Prostate gland (tissue), 2 donors: ENCODE measurements around the gene ZMYND19. TPM values are rescaled to one million over a fixed set of nuclear protein-coding genes. Genes with fewer than 3 reads are reported as not detected.
"Not testable (repeated sequence)": the region's sequence is repeated elsewhere in the genome, so short reads cannot be mapped to it uniquely, and the experiment has no call there.

Source experiments
- DNase-seq: peaks from one replicate; pipeline ENCODE4 v3.0.0-alpha.2; 2019; ENCODE audit warnings: low spot score
- H3K27ac ChIP-seq, 2 donors: fragments of 200-600 bp; sonication (generic); 2 replicates each; pipeline ENCODE4 v1.5.1; 2017 to 2019
- H3K27me3 ChIP-seq: fragments of 200-600 bp; sonication (generic); replicated peaks from 2 replicates; pipeline ENCODE4 v1.5.1; 2019; ENCODE audit not compliant: insufficient read depth
- H3K36me3 ChIP-seq, 2 donors: fragments of 200-600 bp; sonication (generic); 1 replicate in 1 of 2; 2 replicates in 1 of 2; pipeline versions ENCODE4 v1.5.1 to v1.8.1; 2017 to 2019
- H3K4me1 ChIP-seq: fragments of 200-600 bp; sonication (generic); replicated peaks from 2 replicates; pipeline ENCODE4 v1.5.1; 2019
- H3K4me3 ChIP-seq, 2 donors: fragments of 200-600 bp; sonication (generic); 2 replicates each; pipeline ENCODE4 v1.5.1; 2017 to 2019
- H3K9me3 ChIP-seq: fragments of 200-600 bp; sonication (generic); 2 replicates; pipeline ENCODE4 v1.5.1; 2017
- CTCF ChIP-seq, 4 experiments: fragments of 200-600 bp in 2 of 4; fragments of 450-650 bp in 2 of 4; sonication (generic) in 2 of 4; IDR thresholded peaks; 1 replicate in 3 of 4; 2 replicates in 1 of 4; pipeline ENCODE4 v1.5.1; 2016 to 2019; ENCODE audit warnings: antibody characterized with exemption in 4 of 4, mild to moderate bottlenecking in 2 of 4, moderate library complexity in 2 of 4
- POLR2A ChIP-seq: fragments of 450-650 bp; IDR thresholded peaks from one replicate; pipeline ENCODE4 v1.6.1; 2016; ENCODE audit warnings: antibody characterized with exemption, mild to moderate bottlenecking
- POLR2AphosphoS5 ChIP-seq: sonication (generic); formaldehyde crosslinking; IDR thresholded peaks from one replicate; pipeline ENCODE4 v1.6.1; 2017; ENCODE audit warnings: antibody characterized with exemption
- WGBS: methylation state at CpG from one replicate; pipeline ENCODE4 v1.1.5; 2018; 5-methylcytosine and 5-hydroxymethylcytosine counted together
- intact Hi-C: fragments of 100-400 bp; cut with DNase I; formaldehyde crosslinking; loops from one replicate; pipeline ENCODE4 v1.14.2; 2022
- total RNA-seq, 2 donors: library from RNA; depleted of rRNA; stranded (reverse); fragments of >200 nt; gene quantifications; one replicate each; pipeline ENCODE4 v1.1.0, GENCODE V29; 2016

The ZMYND19 gene
- total RNA-seq, 2 donors from 2014 or later: 20.8 to 34.8 TPM

DNA sequence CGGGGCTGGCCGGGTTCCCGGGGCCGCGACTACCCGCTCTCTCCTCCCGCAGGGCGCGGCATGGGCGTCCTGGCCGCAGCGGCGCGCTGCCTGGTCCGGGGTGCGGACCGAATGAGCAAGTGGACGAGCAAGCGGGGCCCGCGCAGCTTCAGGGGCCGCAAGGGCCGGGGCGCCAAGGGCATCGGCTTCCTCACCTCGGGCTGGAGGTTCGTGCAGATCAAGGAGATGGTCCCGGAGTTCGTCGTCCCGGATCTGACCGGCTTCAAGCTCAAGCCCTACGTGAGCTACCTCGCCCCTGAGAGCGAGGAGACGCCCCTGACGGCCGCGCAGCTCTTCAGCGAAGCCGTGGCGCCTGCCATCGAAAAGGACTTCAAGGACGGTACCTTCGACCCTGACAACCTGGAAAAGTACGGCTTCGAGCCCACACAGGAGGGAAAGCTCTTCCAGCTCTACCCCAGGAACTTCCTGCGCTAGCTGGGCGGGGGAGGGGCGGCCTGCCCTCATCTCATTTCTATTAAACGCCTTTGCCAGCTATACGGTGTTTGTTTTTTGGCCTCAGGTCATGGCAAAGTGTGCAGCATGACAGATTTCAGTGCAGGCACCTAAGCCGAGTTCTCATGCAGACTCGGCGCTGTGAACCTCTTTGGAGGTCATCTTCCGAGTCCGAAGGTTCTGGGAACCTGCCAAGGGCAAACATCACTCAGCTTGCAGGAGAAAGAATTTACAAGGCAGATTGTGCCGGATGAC lies 38.1 kb downstream of the ZMYND19 start:
- H3K27ac ChIP-seq: peak overlapping the region; percentile 67 to 81
- DNase-seq: no peak
- H3K27me3 ChIP-seq: no peaks in the 10 kb centered on the region
- 15% methylated on average over 31 of the region's 58 CpGs for WGBS
- H3K4me3 ChIP-seq: peak overlapping the region; percentile 71 to 85
- TF ChIP-seq POLR2A (no peak), POLR2AphosphoS5 (no peak), CTCF (IDR thresholded peaks at IDR 0.05) (no peak)
- H3K4me1 ChIP-seq: peaks cover 4% of the 10 kb centered on the region
- no peaks in the 10 kb centered on the region for H3K9me3 ChIP-seq
- intact Hi-C loops: no loop called here
- no peaks in the 10 kb centered on the region for H3K36me3 ChIP-seq

DNA sequence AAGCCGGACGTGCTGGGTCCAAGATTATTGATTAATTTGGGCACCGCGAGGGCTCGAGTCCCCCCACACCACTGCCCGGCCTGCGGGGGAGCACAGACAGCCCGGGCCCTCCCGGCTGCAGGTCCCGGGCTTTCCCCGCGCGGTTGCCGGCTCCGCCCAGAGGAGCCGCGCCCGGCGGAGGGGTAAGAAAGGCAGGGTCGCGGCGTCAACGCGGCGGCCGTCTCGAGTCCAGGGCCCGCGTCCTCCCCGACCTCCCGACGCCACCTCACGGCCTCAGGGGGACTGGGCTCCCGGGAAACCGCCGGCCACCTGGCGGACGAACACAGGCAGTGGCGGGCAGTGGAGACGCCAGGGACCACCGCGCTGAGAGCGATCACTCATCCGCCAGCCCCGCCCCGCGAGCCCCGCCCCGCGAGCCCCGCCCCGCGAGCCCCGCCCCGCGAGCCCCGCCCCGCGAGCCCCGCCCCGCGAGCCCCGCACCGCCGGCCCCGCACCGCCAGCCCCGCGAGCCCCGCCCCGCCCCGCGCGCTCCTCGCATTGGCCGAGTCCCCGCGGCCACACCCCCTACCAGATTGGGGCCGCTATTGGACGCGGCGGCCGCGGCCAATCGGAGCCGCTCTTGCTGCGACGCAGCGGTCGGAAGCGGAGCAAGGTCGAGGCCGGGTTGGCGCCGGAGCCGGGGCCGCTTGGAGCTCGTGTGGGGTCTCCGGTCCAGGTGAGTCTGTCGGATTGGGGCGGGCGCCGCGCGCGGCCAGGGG lies 38.9 kb downstream of the ZMYND19 start, which contains the start of gene MRPL41:
MRPL41 (plus strand) TSS at position 616 of the 758 bp plus-strand sequence. CDS start 203 bp downstream, outside the sequence.
- Histone ChIP-seq H3K4me3 (peak within 1 kb of the TSS; percentile 71 to 85), H3K27me3 (no peaks in the 10 kb centered on the region), H3K27ac (peak within 1 kb of the TSS; percentile 92 to 93), H3K4me1 (peaks cover 4% of the 10 kb centered on the region), H3K9me3 (no peaks in the 10 kb centered on the region), H3K36me3 (no peaks in the 10 kb centered on the region)
- TF ChIP-seq POLR2AphosphoS5 (peak; percentile 72), CTCF (IDR thresholded peaks at IDR 0.05) (peak in 3 of 4 experiments; percentile 29 to 47 (median 30)), POLR2A (peak; percentile 64)
- DNase-seq: peak; percentile 86
- intact Hi-C loops: no loop called here
- WGBS: under 1% methylated on average over 54 of the region's 106 CpGs

- H3K4me1 ChIP-seq, DNase-seq, intact Hi-C loops, H3K36me3 ChIP-seq, H3K27me3 ChIP-seq, H3K9me3 ChIP-seq: not testable (repeated sequence)
- WGBS: 2% methylated on average over 16 of the region's 17 CpGs
- Histone ChIP-seq H3K27ac (peak overlapping the region; percentile 92 to 93), H3K4me3 (peak overlapping the region; percentile 71 to 85)
Measured at GRCh38 chr9:137550958-137551263, 39.4 kb downstream of the ZMYND19 start.

DNA sequence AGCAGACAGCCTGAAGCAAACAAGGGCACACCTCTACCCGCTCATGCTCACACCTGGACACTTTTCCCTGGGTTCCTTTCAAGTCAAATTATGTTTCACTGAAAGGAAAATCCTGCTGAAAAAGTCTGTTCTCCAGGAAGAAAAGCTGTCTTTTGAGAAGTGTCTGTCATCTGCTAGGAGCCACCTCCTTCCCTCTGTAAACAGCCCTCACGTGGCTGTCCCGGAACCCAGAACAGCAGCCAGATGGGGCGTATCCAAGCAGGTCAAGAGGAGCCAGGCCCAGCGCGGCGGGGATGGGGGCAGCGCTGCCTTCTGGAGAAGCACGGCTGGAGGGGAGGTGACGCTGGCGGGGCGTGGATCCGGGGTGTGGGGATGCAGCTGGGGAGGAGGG lies 40.1 kb downstream of the ZMYND19 start, which contains the start of gene PNPLA7:
PNPLA7 (minus strand) TSS at position 172 of the 391 bp plus-strand sequence. CDS start 205 bp downstream, outside the sequence.
- intact Hi-C loops: no loop called here

More for the DNA sequence above, 40.1 kb downstream of the ZMYND19 start, which contains the start of gene PNPLA7:
- TF ChIP-seq POLR2AphosphoS5 (peak; percentile 95), CTCF (IDR thresholded peaks at IDR 0.05) (no peak), POLR2A (peak; percentile 65)
- Histone ChIP-seq H3K27ac (peak within 1 kb of the TSS; percentile 92 to 93), H3K27me3 (no peaks in the 10 kb centered on the region), H3K4me3 (peak within 1 kb of the TSS; percentile 71 to 85), H3K9me3 (no peaks in the 10 kb centered on the region), H3K4me1 (peaks cover 4% of the 10 kb centered on the region), H3K36me3 (no peaks in the 10 kb centered on the region)
- peak; percentile 94 for DNase-seq
- WGBS: 1% methylated on average over 13 of the region's 13 CpGs
